ENCODE results near the gene TAX1BP3.

DNA sequence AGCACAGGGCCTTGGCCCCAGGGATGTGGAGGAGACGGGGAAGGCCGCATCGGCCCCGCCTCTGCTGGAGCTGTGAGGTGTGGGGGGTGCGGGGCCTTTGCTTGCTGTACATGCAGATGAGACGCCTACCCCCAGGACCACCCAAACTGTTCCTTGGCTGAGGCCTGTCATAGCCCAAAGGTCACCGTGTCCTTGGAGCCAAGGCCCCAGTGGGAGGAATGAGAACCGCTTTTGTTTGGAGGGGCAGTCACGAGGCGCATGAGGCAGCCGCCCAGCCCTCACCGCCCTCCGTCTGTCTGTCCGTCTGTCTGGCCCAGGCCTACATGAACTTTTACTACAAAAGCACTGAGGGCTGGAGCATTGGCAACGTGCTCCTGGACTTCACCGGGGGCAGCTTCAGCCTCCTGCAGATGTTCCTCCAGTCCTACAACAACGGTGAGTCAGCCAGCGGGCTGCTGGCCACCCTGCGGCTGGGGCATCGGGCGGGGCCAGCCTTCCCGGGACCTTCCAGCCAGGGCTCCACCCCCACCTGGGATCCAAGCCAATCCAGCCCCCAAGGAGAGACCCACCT, 8.8 kb downstream of the TAX1BP3 start:
- TF ChIP-seq, protein P1, sequence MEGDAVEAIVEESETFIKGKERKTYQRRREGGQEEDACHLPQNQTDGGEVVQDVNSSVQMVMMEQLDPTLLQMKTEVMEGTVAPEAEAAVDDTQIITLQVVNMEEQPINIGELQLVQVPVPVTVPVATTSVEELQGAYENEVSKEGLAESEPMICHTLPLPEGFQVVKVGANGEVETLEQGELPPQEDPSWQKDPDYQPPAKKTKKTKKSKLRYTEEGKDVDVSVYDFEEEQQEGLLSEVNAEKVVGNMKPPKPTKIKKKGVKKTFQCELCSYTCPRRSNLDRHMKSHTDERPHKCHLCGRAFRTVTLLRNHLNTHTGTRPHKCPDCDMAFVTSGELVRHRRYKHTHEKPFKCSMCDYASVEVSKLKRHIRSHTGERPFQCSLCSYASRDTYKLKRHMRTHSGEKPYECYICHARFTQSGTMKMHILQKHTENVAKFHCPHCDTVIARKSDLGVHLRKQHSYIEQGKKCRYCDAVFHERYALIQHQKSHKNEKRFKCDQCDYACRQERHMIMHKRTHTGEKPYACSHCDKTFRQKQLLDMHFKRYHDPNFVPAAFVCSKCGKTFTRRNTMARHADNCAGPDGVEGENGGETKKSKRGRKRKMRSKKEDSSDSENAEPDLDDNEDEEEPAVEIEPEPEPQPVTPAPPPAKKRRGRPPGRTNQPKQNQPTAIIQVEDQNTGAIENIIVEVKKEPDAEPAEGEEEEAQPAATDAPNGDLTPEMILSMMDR (IDR thresholded peaks at IDR 0.05; ENCODE audit: insufficient read depth, low read length): no peak
- TF ChIP-seq GABPA (IDR thresholded peaks at IDR 0.05; ENCODE audit: low read depth) (no peak), POLR2AphosphoS5 (IDR thresholded peaks at IDR 0.05; ENCODE audit: low read depth) (no peak)
